H1 (cell line): ENCODE data around the gene CFL2. TPM values are rescaled to one million over a fixed set of nuclear protein-coding genes. Genes with fewer than 3 reads are reported as not detected.

Experiments used
- CTCF ChIA-PET: fragments of 300-600 bp; sonication (Branson Sonifier 250); formaldehyde crosslinking; loops from one replicate; lab custom pipeline; 2021; ENCODE audit not compliant: partially characterized antibody; lab: Charles Lee
- POLR2A ChIA-PET: fragments of 300-600 bp; sonication (Branson Sonifier 250); formaldehyde crosslinking; loops from one replicate; lab custom pipeline; 2021; ENCODE audit warnings: inconsistent platforms; ENCODE audit not compliant: partially characterized antibody; lab: Charles Lee
- DNase-seq, 2 experiments: peaks; one replicate each; pipeline versions ENCODE4 v3.0.0 to v3.0.0-alpha.2; 2010 to 2022; ENCODE audit warnings: low spot score in 2 of 2, low read depth in 1 of 2, mixed read lengths in 1 of 2
- FAIRE-seq: peaks from 2 replicates; lab custom pipeline; 2011; peaks lifted over from hg19 to GRCh38; lab: Jason Lieb, UNC
- H2AFZ ChIP-seq: 2 replicates; pipeline ENCODE4 v1.8.1; 2012; ENCODE audit warnings: low read length, inconsistent platforms
- H2AK5ac ChIP-seq: 2 replicates; pipeline ENCODE4 v1.6.1; 2013; ENCODE audit warnings: low read depth, low read length
- H2BK120ac ChIP-seq: replicated peaks from 2 replicates; pipeline ENCODE3; 2013; ENCODE audit warnings: low read depth, low read length, inconsistent platforms
- H2BK12ac ChIP-seq: 2 replicates; pipeline ENCODE4 v1.6.1; 2013; ENCODE audit warnings: low read depth, low read length
- H2BK15ac ChIP-seq: 2 replicates; pipeline ENCODE4 v1.6.1; 2013; ENCODE audit warnings: low read length
- H2BK20ac ChIP-seq: 2 replicates; pipeline ENCODE4 v1.6.1; 2013; ENCODE audit warnings: low read length
- H2BK5ac ChIP-seq: 2 replicates; pipeline ENCODE4 v1.6.1; 2013; ENCODE audit warnings: low read depth, low read length
- H3K14ac ChIP-seq: 2 replicates; pipeline ENCODE4 v1.6.1; 2013; ENCODE audit warnings: inconsistent platforms; ENCODE audit not compliant: insufficient read length
- H3K18ac ChIP-seq: 2 replicates; pipeline ENCODE4 v1.6.1; 2013; ENCODE audit warnings: low read length; ENCODE audit errors: extremely low read depth
- H3K23ac ChIP-seq: 2 replicates; pipeline ENCODE4 v1.6.1; 2013; ENCODE audit warnings: inconsistent platforms; ENCODE audit not compliant: insufficient read length
- H3K23me2 ChIP-seq: 2 replicates; pipeline ENCODE4 v1.6.1; 2013; ENCODE audit warnings: low read depth, low read length
- H3K27ac ChIP-seq: 2 replicates; pipeline ENCODE4 v1.6.1; 2011; ENCODE audit warnings: low read depth, low read length, inconsistent platforms
- H3K27me3 ChIP-seq, 4 experiments: replicated peaks in 1 of 4; 1 replicate in 1 of 4; 2 replicates in 3 of 4; pipeline versions ENCODE4 v1.6.1 to v1.8.1; 2011 to 2013; ENCODE audit warnings: low read length in 3 of 4, mild to moderate bottlenecking in 3 of 4, inconsistent platforms in 2 of 4, mixed read lengths in 2 of 4, moderate library complexity in 1 of 4; ENCODE audit not compliant: control insufficient read depth in 3 of 4, insufficient read depth in 3 of 4; ENCODE audit errors: extremely low read depth in 1 of 4
- H3K36me3 ChIP-seq, 4 experiments: 2 replicates each; pipeline versions ENCODE4 v1.6.1 to v1.8.1; 2011 to 2013; ENCODE audit warnings: mild to moderate bottlenecking in 4 of 4, low read length in 3 of 4, moderate library complexity in 2 of 4, control low read depth in 1 of 4, inconsistent platforms in 1 of 4; ENCODE audit not compliant: insufficient read depth in 4 of 4, control insufficient read depth in 2 of 4
- H3K4ac ChIP-seq: replicated peaks from 2 replicates; pipeline ENCODE3; 2013; ENCODE audit warnings: low read length, low read depth, mixed read lengths, inconsistent platforms; ENCODE audit not compliant: insufficient read length
- H3K4me1 ChIP-seq, 4 experiments: replicated peaks in 1 of 4; 1 replicate in 1 of 4; 2 replicates in 3 of 4; pipeline versions ENCODE4 v1.6.1 to v1.8.1; 2011 to 2013; ENCODE audit warnings: low read length in 3 of 4, inconsistent platforms in 2 of 4, mixed read lengths in 1 of 4; ENCODE audit not compliant: insufficient read depth in 4 of 4, control insufficient read depth in 3 of 4
- H3K4me2 ChIP-seq, 2 experiments: 2 replicates each; pipeline versions ENCODE4 v1.6.1 to v1.8.1; 2011 to 2013; ENCODE audit warnings: low read depth in 2 of 2, low read length in 2 of 2, control low read depth in 1 of 2, inconsistent platforms in 1 of 2, mild to moderate bottlenecking in 1 of 2; ENCODE audit not compliant: insufficient read depth in 1 of 2
- H3K4me3 ChIP-seq, 4 experiments: fragments of 200-600, 300-600 bp in 1 of 4; sonication (generic), shearing (Covaris generic), sonication (Bioruptor Twin) in 1 of 4; 2 replicates each; pipeline versions ENCODE4 v1.5.1 to v1.8.1; 2011 to 2016; ENCODE audit warnings: low read length in 4 of 4, low read depth in 3 of 4, control low read depth in 2 of 4, inconsistent platforms in 2 of 4, mild to moderate bottlenecking in 2 of 4, mixed read lengths in 1 of 4, moderate library complexity in 1 of 4; ENCODE audit not compliant: insufficient read depth in 2 of 4; ENCODE audit errors: extremely low read depth in 1 of 4
- H3K56ac ChIP-seq: replicated peaks from 2 replicates; pipeline ENCODE3; 2013; ENCODE audit warnings: low read depth, mild to moderate bottlenecking, mixed read lengths, low read length, inconsistent platforms; ENCODE audit not compliant: insufficient read length
- H3K79me1 ChIP-seq: 2 replicates; pipeline ENCODE4 v1.6.1; 2013; ENCODE audit warnings: low read depth, low read length, control low read depth
- H3K79me2 ChIP-seq, 2 experiments: 2 replicates each; pipeline versions ENCODE4 v1.6.1 to v1.8.1; 2012 to 2013; ENCODE audit warnings: low read length in 2 of 2, mild to moderate bottlenecking in 2 of 2, inconsistent platforms in 1 of 2; ENCODE audit not compliant: insufficient read depth in 2 of 2, control insufficient read depth in 1 of 2
- H3K9ac ChIP-seq, 4 experiments: replicated peaks in 1 of 4; 1 replicate in 1 of 4; 2 replicates in 3 of 4; pipeline versions ENCODE4 v1.6.1 to v1.8.1; 2011 to 2013; ENCODE audit warnings: low read depth in 3 of 4, low read length in 3 of 4, control low read depth in 2 of 4, mild to moderate bottlenecking in 2 of 4, moderate library complexity in 2 of 4, inconsistent platforms in 1 of 4; ENCODE audit errors: extremely low read depth in 1 of 4
- H3K9me3 ChIP-seq, 2 experiments: 2 replicates each; pipeline versions ENCODE4 v1.6.1 to v1.8.1; 2012 to 2013; ENCODE audit warnings: mild to moderate bottlenecking in 2 of 2, moderate library complexity in 2 of 2, control low read depth in 1 of 2, inconsistent platforms in 1 of 2, low read depth in 1 of 2, low read length in 1 of 2, mixed read lengths in 1 of 2; ENCODE audit not compliant: insufficient read depth in 2 of 2
- H4K20me1 ChIP-seq, 2 experiments: replicated peaks in 1 of 2; 2 replicates each; pipeline versions ENCODE3 to v1.8.1; 2011 to 2013; ENCODE audit warnings: inconsistent platforms in 2 of 2, low read length in 2 of 2, mild to moderate bottlenecking in 1 of 2; ENCODE audit not compliant: insufficient read depth in 2 of 2, control insufficient read depth in 1 of 2
- H4K5ac ChIP-seq: 2 replicates; pipeline ENCODE4 v1.6.1; 2013; ENCODE audit warnings: low read length, low read depth, mixed read lengths, inconsistent platforms; ENCODE audit not compliant: insufficient read length
- H4K8ac ChIP-seq: 2 replicates; pipeline ENCODE4 v1.8.0; 2013; ENCODE audit warnings: mild to moderate bottlenecking, moderate library complexity, low read length, inconsistent platforms; ENCODE audit not compliant: insufficient read depth; ENCODE audit errors: extremely low read depth
- H4K91ac ChIP-seq: replicated peaks from 2 replicates; pipeline ENCODE3; 2013; ENCODE audit warnings: low read length, mixed read lengths, inconsistent platforms; ENCODE audit not compliant: insufficient read length
- JUN ChIP-seq: IDR thresholded peaks from 2 replicates; pipeline ENCODE4 v1.6.1; 2011; ENCODE audit warnings: low read depth, mild to moderate bottlenecking, improper control_type of control experiment, low read length
- MAFK ChIP-seq: IDR thresholded peaks from 2 replicates; pipeline ENCODE4 v1.6.1; 2012; ENCODE audit warnings: low read depth, mild to moderate bottlenecking, improper control_type of control experiment, low read length
- SUZ12 ChIP-seq: fragments of 200-600 bp; sonication (generic); IDR thresholded peaks from 2 replicates; pipeline ENCODE4 v1.6.1; 2012; ENCODE audit warnings: mild to moderate bottlenecking, inconsistent platforms, low read length, moderate library complexity, mixed read lengths
- WGBS, 2 experiments: shearing (Covaris generic) in 1 of 2; methylation state at CpG; one replicate each; pipeline versions ENCODE4 v1.1.6 to v1.1.7; 2013 to 2015; ENCODE audit warnings: low lambda C conversion rate in 2 of 2, mixed read lengths in 2 of 2, inconsistent platforms in 1 of 2, low coverage in 1 of 2, missing lambda C conversion rate in 1 of 2; ENCODE audit not compliant: insufficient replicate concordance in 2 of 2, insufficient coverage in 1 of 2, insufficient read length in 1 of 2; ENCODE audit errors: extremely low coverage in 1 of 2, missing lambda C conversion rate in 1 of 2; 5-methylcytosine and 5-hydroxymethylcytosine counted together
- polyA plus RNA-seq, 7 experiments: library from polyadenylated mRNA; depleted of rRNA in 3 of 7; stranded (reverse) in 5 of 7; unstranded in 2 of 7; fragments of >200 nt in 5 of 7; fragments of 200-250 nt in 2 of 7; gene quantifications; 1 replicate in 5 of 7; 2 replicates in 1 of 7; 4 replicates in 1 of 7; pipeline versions ENCODE4 v1.2.1 to v1.2.3, GENCODE V29; 2011 to 2013; ENCODE audit warnings: missing spikeins in 2 of 7, mixed read lengths in 2 of 7
- total RNA-seq: library from RNA; stranded (reverse); fragmentation: NEBNext Ultra II Directional; extraction: Animal tissue kit (Norgen Biotek cat#: 25700); gene quantifications from 2 replicates; pipeline ENCODE4 v1.2.1, GENCODE V29; 2021

CFL2 gene
- total and polyA plus RNA-seq, 2 of the 8 experiments (the other 6 are each of a cell fraction or from before 2014, with no cell fraction given), result 9.7 to 20.5 TPM

- Histone ChIP-seq H3K9ac (no peak overlapping the region), H3K9me3 (no peaks in the 10 kb centered on the region), H3K27me3 (no peaks in the 10 kb centered on the region), H3K4ac (no peak overlapping the region), H2BK5ac (no peak overlapping the region), H3K23ac (no peak overlapping the region), H3K14ac (no peak overlapping the region), H3K56ac (no peak overlapping the region), H4K91ac (no peak overlapping the region), H2BK12ac (no peak overlapping the region), H3K18ac (no peak overlapping the region), H3K4me3 (no peak overlapping the region), H3K4me2 (no peak overlapping the region), H3K4me1 (no peaks in the 10 kb centered on the region), H3K79me1 (no peaks in the 10 kb centered on the region; the same call in 1 of the 2 replicates), H4K20me1 (no peaks in the 10 kb centered on the region)
- FAIRE-seq, result no peak
- no peak for TF ChIP-seq JUN
- no peak for TF ChIP-seq SUZ12
- TF ChIP-seq MAFK, result no peak
- TF ChIP-seq, all 59 proteins: peak for 0
- 90% methylated on average over 2 of the region's 2 CpGs; no CpG with 5 or more reads in 1 of the 2 experiments for WGBS, 2 experiments
- Histone ChIP-seq H2BK20ac (no peak overlapping the region), H3K36me3 (no peaks in the 10 kb centered on the region), H3K27ac (no peak overlapping the region), H2AFZ (no peak overlapping the region), H2BK120ac (no peak overlapping the region), H4K8ac (no peak overlapping the region), H4K5ac (no peak overlapping the region), H2AK5ac (no peak overlapping the region), H2BK15ac (no peak overlapping the region), H3K23me2 (no peaks in the 10 kb centered on the region), H3K79me2 (no peaks in the 10 kb centered on the region)
- no peak for DNase-seq
- CTCF ChIA-PET, result no interaction called here
- POLR2A ChIA-PET, result interaction anchor here (1.8 kb wide), 1 partner anchor 25 kb away, joined by 5 read pairs; no protein-coding TSS in a partner anchor
Measured at GRCh38 chr14:34668111-34668510, 46.3 kb downstream of the CFL2 start.
